Uterus (tissue), 4 donors: ENCODE results near the gene CAPG. TPM values are rescaled to one million over a fixed set of nuclear protein-coding genes. Genes with fewer than 3 reads are reported as not detected.
A peak's percentile ranks its signal among the peaks of the same experiment; 100 is the strongest.

Experiments used
- DNase-seq, 2 donors: peaks; one replicate each; pipeline ENCODE4 v3.0.0-alpha.2; 2019 to 2020
- H3K27ac ChIP-seq, 2 donors: fragments of 200-600 bp; sonication (generic); 1 replicate in 1 of 2; 2 replicates in 1 of 2; pipeline ENCODE4 v1.5.1; 2016 to 2018
- H3K27me3 ChIP-seq, 2 donors: fragments of 200-600 bp; sonication (generic); one replicate each; pipeline ENCODE4 v1.5.1; 2018 to 2019; ENCODE audit warnings: control low read depth in 1 of 2
- H3K36me3 ChIP-seq, 2 donors: fragments of 200-600 bp; sonication (generic); one replicate each; pipeline ENCODE4 v1.5.1; 2019; ENCODE audit warnings: control low read depth in 1 of 2
- H3K4me1 ChIP-seq, 2 donors: fragments of 200-600 bp; sonication (generic); one replicate each; pipeline ENCODE4 v1.5.1; 2018 to 2019; ENCODE audit warnings: control low read depth in 1 of 2
- H3K4me3 ChIP-seq, 2 donors: fragments of 200-600 bp; sonication (generic); 1 replicate in 1 of 2; 2 replicates in 1 of 2; pipeline ENCODE4 v1.5.1; 2018 to 2019; ENCODE audit warnings: mild to moderate bottlenecking in 1 of 2
- H3K9me3 ChIP-seq, 2 donors: fragments of 200-600 bp; sonication (generic); one replicate each; pipeline ENCODE4 v1.5.1; 2019; ENCODE audit warnings: control low read depth in 1 of 2
- CTCF ChIP-seq, 4 experiments: fragments of 200-600 bp in 2 of 4; fragments of 450-650 bp in 2 of 4; sonication (generic) in 2 of 4; IDR thresholded peaks; one replicate each; pipeline ENCODE4 v1.5.1; 2016 to 2019; ENCODE audit warnings: antibody characterized with exemption in 4 of 4, mild to moderate bottlenecking in 2 of 4, moderate library complexity in 1 of 4
- POLR2A ChIP-seq, 2 donors: fragments of 450-650 bp; IDR thresholded peaks; one replicate each; pipeline ENCODE4 v1.6.1; 2016; ENCODE audit warnings: antibody characterized with exemption in 2 of 2, mild to moderate bottlenecking in 1 of 2, moderate library complexity in 1 of 2
- intact Hi-C: fragments of 100-400 bp; cut with DNase I; formaldehyde crosslinking; loops from one replicate; pipeline ENCODE4 v1.15.1; 2023; ENCODE audit warnings: low total_unique reads
- total RNA-seq, 4 donors: library from RNA; depleted of rRNA in 3 of 4; stranded (reverse); fragments of >200 nt in 3 of 4; gene quantifications; one replicate each; pipeline versions ENCODE4 v1.1.0 to v1.2.4, GENCODE V29; 2014 to 2023
- donor health status: DM: yes; HTN: yes; CAD: no.

Gene CAPG
- total RNA-seq, 4 donors from 2014 or later = 12.3 to 114 (median 65.2) TPM

- intact Hi-C loops = no loop called here
- H3K4me1 ChIP-seq = peaks cover 0 to 3% of the 10 kb centered on the region in 2 donors
These were observed 14.2 kb downstream of the CAPG start for GRCh38 chr2:85395912-85396475.

GRCh38 chr2:85394976-85395375 is 15.2 kb downstream of the CAPG start:
- no peak for TF ChIP-seq CTCF (IDR thresholded peaks at IDR 0.05)
- no peak for TF ChIP-seq POLR2A (IDR thresholded peaks at IDR 0.05)
- Histone ChIP-seq H3K9me3 (no peaks in the 10 kb centered on the region), H3K36me3 (no peaks in the 10 kb centered on the region), H3K4me1 (peaks cover 0 to 3% of the 10 kb centered on the region in 2 donors), H3K27me3 (no peaks in the 10 kb centered on the region), H3K4me3 (no peak overlapping the region), H3K27ac (no peak overlapping the region)
- intact Hi-C loops = no loop called here
- no peak for DNase-seq

More at GRCh38 chr2:85395912-85396475, 14.2 kb downstream of the CAPG start:
- no peak for DNase-seq
- H3K4me3 ChIP-seq = no peak overlapping the region
- no peak for TF ChIP-seq CTCF (IDR thresholded peaks at IDR 0.05)
- no peaks in the 10 kb centered on the region for H3K9me3 ChIP-seq
- no peaks in the 10 kb centered on the region for H3K36me3 ChIP-seq
- no peak overlapping the region for H3K27ac ChIP-seq
- no peaks in the 10 kb centered on the region for H3K27me3 ChIP-seq

- peak in 1 of 2 donors; percentile 36 for DNase-seq
- Histone ChIP-seq H3K27me3 (no peaks in the 10 kb centered on the region), H3K36me3 (no peaks in the 10 kb centered on the region), H3K4me3 (no peak overlapping the region), H3K9me3 (no peaks in the 10 kb centered on the region), H3K4me1 (peaks cover 0 to 3% of the 10 kb centered on the region in 2 donors), H3K27ac (no peak overlapping the region)
- TF ChIP-seq CTCF (IDR thresholded peaks at IDR 0.05) (no peak), POLR2A (IDR thresholded peaks at IDR 0.05) (no peak)
- intact Hi-C loops = no loop called here
These were observed 15.9 kb downstream of the CAPG start for GRCh38 chr2:85394261-85394681.

- DNase-seq = no peak
- Histone ChIP-seq H3K9me3 (no peaks in the 10 kb centered on the region), H3K4me3 (no peak overlapping the region), H3K36me3 (no peaks in the 10 kb centered on the region), H3K27me3 (no peaks in the 10 kb centered on the region), H3K4me1 (peaks cover 0 to 3% of the 10 kb centered on the region in 2 donors), H3K27ac (no peak overlapping the region)
- no peak for TF ChIP-seq POLR2A (IDR thresholded peaks at IDR 0.05)
- no peak for TF ChIP-seq CTCF (IDR thresholded peaks at IDR 0.05)
- intact Hi-C loops = no loop called here
These were observed 16.3 kb downstream of the CAPG start for GRCh38 chr2:85393836-85394235.

- TF ChIP-seq POLR2A (IDR thresholded peaks at IDR 0.05) (no peak), CTCF (IDR thresholded peaks at IDR 0.05) (peak; percentile 40 to 59 (median 54))
- Histone ChIP-seq H3K27ac (no peak overlapping the region), H3K9me3 (no peaks in the 10 kb centered on the region), H3K4me3 (no peak overlapping the region), H3K27me3 (no peaks in the 10 kb centered on the region), H3K36me3 (no peaks in the 10 kb centered on the region), H3K4me1 (no peaks in the 10 kb centered on the region)
- intact Hi-C loops = no loop called here
- DNase-seq = peak; percentile 57 to 71
These were observed 19.1 kb downstream of the CAPG start for GRCh38 chr2:85390941-85391669.
